NCI-H774 (cell line): ENCODE measurements around the gene CFAP97D2.
"Not testable (repeated sequence)": the region's sequence is repeated elsewhere in the genome, so short reads cannot be mapped to it uniquely, and the experiment has no call there.

Experiments used
- DNase-seq: peaks from one replicate; lab custom pipeline; 2025; lab: John Stamatoyannopoulos, UW

CFAP97D2 gene

DNA sequence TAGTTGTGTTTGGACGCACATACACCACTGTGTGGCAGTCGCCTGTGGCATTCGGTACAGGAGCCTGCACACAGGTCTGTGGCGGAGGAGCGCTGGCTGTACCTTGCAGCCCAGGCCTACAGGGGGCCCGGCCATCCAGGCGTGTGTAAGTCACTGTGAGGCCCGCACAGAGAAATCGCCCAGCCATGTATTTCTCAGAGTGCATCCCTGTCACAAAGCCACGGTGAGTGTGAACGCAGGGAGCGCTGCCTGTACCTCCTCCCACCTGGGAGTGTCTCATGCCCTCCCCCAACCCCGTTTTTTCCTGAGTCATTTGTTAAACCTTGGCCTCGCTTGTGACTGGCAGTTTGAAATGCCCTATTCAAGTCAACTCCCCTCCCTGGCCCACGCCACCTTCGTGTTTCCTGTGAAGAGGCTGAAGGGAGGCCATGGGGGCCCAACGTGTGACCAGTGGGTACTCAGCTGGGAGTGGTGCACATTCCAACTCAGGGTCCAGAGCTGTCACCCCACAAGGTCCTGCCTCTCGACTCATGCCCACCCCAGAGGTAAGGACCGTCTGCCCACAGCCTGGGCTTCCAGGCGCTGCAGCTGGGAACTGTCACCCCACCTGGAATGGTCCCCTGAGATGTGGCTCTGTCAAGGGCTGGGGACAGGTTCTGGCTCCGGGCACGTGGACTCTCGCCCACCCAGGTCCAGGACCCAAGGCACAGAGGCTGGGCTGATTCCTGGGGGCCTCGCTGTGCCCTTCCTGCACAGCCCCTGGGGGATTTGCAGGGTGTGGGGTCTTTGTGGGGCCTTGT lies 35.1 kb upstream of the CFAP97D2 start:
- DNase-seq: no peak

DNA sequence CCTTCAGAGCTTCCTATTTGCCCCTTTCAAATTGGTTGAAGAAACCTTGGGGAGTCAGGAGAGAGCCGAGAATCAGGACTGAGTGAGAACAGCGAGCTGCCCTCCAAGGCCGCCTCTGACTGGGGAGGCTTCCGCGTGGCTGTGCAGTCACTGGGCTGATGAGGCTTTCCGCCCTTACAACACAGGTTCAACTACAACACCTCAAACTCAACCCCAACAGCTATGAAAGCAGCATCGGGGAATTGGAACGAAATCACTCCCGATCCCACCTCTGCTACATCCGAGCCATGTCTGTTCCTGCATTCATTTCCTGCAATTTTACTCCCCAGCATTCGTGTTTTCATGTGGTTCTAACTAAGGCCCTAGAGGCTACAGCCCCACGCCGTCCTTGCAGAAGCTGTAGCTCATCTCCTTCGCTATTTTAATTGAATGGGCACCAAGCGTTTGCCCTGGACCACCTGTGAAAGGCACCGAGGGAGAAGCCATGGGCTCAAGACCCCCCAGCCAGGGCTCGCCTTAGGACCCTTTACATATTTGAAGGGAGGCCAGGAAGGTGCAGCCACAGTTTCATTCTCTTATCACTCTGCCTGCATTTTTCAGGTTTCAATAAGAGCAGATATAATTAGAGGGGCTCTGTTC lies 34.3 kb upstream of the CFAP97D2 start:
- DNase-seq: no peak

DNA sequence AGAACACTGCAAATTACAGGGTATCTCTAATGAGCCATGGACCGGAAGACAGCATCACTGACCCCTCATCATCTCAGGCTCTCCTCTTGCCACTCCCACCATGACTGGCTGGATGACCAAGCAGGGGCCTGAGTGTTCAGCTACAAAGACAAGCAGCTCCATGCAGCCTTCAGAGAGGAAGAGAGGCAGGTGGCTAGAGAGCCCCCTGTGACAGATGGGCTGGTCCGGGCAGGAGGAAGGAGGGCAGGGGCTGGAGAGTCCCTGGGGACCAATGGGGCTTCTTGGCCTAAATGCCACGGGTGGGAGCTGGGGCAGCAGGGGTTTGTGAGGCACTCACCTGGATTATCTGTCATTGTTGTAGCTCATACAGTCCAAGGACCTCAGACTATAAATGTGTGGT lies 33.8 kb upstream of the CFAP97D2 start:
- no peak for DNase-seq

DNA sequence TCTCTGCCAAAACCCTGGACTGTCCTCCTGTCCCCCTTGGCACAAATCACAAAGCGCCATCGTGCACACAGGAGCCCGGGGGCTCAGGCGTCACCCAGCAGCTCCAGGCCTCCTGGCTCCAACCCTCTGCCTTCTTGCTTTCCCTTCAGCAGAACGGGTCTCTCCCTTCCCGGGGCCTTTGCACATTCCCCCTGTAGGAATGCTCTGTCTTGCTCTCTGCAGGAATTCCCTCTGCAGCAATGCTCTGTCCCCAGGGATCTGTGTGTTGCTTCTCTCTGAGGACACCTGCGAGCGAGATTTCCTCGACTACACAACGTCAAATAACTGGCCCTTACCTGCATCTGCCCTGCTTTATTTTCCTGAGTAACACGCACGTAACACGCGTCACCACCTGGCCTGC lies 33.3 kb upstream of the CFAP97D2 start:
- no peak for DNase-seq

DNA sequence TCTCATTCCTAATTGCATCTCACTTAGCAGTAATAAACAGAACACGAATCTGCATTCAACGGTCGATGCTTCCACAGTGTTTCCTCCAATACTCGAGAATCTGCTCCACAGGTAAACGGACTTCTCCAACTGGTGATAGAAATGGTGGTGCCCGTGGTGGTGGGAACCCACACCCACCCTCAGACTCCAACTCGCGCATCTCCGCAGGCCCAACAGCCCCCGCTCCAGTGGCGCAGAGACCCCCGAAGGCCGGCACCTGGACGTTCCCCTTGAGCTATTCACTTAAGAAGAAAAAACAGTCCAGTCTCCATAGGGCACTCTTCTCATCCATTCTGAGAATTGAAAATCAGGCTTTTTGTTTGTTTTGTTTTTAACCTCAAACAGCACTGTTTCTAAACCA lies 32.9 kb upstream of the CFAP97D2 start:
- DNase-seq: no peak

DNA sequence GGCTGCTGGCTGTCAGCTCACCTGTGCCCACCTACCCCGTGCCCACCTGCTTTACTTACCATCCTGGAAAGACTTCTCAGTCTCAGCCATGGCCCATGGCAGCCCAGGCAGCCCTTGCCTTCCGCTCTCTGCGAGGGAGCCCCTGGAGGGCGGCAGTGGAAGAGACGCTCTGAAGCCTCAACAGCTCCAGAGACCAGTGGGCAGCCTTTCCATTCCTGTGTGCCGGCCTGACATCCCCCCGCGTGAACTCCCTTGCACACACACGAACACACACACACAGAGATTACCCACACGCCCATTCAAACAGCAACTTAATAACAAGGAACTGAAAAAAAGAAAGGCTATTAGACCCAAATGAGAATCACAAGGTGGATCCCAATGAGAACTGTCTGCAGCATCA lies 32.4 kb upstream of the CFAP97D2 start:
- no peak for DNase-seq

DNA sequence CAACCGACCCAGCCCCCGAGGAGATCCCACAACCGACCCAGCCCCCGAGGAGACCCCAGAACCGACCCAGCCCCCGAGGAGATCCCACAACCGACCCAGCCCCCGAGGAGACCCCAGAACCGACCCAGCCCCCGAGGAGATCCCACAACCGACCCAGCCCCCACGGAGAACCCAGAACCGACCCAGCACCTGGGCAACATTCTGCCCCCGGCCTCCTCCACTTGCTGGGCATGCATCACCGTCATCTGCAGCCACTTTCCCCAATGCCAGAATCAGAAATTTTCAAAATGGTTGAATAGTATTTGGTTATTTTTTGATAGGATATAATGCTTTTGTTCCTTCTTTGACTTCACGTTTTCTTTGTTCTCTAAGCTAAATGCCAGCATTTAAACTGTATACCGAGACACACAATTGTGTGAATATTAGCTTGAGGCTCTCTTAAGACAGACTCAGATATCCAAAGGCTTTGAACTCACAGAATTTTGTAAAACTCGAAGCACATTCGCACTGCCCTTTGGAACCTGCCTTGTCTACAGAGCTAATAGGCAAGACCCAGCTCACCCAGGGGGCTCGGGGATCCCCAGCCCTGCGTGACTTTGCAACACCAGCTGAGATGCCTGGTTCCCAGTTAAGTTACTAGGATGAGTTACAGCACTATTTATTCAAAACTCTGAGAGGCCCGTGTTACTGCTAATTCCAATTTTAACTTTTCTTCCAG lies 31.1 kb upstream of the CFAP97D2 start:
- DNase-seq: no peak

DNA sequence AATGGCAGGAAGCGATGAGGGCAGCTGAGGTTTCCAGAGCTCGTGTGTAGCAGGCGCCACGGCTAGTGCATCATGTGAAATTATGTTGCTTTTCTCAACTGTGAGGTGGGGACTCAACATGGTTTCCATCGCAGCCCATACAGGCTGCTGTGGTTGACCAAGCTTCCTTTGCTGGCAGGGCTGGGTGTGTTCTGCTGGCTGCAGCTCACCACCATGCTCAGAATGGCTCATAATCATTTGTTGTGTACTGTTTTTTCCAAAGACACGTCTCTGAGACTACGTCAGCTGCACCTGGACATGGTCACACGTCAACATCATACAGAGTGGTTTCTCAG lies 30.6 kb upstream of the CFAP97D2 start:
- peak; percentile 94 for DNase-seq

DNA sequence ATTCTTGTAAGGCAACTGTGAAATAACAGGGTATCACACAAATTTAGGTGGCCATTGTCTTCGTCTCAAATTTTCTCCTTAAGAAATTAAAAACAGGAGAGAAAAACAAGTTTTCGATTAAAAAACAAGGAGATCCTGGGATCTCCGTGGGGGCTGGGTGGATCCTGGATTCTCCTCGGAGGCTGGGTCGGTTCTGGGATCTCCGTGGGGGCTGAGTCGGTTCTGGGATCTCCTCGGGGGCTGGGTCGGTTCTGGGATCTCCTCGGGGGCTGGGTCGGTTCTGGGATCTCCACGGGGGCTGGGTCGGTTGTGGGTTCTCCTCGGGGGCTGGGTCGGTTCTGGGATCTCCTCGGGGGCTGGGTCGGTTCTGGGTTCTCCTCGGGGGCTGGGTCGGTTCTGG lies 30.2 kb upstream of the CFAP97D2 start:
- not testable (repeated sequence) for DNase-seq

DNA sequence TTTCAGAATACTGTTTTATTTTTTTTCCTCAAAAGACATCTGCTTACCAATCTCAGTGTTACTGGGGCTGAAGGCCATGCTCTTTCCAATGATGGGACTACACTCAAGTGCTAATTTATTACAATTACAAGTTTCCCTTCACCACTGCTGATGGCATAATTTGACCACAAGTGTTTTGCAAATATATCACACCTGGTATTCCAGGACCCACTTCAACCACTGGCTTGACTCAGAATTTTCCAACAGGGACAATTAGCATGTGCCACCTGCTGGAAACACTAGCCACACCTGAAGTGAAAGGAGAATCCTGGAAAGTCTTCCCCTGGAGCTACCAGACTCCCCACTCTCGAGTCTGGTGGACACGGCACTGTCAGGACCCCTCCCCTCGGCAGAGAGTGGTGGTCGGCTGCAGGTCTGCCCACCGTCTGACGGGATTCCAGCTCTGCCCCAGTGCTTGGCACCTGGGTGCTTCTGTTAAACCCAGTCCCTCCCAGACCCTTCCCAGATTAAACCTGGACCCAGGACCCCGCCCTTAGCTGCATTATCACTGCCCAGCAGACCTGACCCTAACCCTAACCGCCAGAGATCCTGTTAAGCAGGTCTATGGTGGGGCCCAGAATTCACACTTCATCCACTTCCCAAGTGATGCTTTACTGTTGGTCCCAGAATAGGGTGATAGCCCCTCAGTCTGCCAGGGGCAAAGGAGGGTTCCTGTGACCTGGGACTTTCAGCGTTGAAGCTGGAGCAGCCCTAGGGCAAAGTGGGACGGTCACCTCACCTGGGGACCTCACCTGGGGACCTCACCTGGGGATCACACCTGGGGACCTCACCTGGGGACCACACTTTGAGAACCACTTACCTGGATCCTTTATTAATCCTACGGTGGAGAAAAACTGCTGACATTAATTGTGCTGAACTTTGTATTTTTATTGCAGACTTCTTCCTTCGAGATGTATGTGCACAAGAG lies 29.0 kb upstream of the CFAP97D2 start:
- peak; percentile 100 for DNase-seq

DNA sequence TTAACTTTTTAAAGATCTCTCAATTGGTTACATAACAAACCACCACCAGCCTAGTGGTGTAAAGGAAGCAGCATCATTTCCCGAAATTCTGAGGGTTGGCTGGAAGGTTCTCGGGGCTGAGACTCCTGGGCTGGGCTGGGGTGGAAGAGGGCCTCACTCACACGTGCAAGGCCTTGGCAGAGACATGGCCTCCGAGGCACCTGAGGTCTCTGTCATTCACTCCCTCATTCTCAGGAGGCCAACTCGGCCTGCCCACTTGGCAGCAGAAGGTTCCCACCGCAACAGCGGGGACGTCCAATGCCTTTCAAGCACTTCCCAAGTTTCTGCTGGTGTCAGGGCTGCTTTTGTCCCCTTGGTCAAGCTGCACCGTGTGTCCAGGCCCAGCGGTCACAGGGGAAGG lies 28.0 kb upstream of the CFAP97D2 start:
- DNase-seq: no peak

DNA sequence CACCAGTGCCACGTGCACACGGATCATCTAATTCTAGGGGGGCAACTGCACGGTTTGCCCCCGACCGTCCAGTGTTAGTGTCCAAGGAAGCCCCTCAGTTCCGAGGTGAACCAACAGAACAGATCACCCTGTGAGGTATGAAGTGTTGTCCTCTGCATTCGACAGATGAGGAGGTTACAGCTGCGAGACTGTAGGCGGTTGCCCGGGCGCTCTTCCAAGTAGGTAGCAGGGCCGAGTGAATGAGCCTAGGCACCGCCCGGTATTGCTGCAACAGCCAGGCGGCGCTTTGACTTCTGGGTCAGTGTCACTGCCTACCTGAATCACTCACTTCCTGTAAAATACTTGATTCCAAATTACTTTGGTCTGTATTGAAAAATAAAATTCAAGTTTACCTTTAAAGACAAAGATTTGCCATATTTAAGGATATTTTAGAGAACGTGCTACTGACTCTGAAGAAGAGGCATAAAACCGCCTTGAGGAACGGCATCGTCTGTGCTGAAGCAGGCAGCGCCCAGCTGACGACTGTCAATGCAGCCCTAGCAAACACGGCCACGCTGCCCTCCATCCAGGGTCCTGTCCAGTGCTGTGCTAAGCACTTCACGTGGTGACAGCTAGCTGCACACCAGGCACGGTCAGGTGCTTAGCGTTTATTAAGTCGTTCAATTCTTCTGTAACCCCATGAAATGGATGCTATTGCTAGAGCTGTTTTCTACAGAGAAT lies 27.3 kb upstream of the CFAP97D2 start:
- peak; percentile 91 for DNase-seq

DNA sequence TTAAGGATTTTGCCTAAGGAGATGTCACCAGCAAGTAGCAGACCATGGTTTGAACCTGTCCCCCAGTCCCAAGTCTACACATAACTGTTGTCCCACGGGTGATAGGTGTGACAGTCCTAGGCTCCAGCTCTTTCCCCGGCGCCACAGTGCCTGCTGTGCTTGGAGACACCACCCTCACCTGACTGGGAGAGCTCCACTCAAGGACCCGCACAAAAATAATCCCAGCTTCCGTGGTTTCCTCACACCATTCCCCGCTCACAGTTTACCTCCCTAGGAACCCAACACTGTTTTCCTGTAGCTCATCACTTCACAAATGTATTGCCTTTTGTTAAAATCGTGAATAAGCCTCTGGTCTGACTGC lies 26.8 kb upstream of the CFAP97D2 start:
- DNase-seq: no peak

DNA sequence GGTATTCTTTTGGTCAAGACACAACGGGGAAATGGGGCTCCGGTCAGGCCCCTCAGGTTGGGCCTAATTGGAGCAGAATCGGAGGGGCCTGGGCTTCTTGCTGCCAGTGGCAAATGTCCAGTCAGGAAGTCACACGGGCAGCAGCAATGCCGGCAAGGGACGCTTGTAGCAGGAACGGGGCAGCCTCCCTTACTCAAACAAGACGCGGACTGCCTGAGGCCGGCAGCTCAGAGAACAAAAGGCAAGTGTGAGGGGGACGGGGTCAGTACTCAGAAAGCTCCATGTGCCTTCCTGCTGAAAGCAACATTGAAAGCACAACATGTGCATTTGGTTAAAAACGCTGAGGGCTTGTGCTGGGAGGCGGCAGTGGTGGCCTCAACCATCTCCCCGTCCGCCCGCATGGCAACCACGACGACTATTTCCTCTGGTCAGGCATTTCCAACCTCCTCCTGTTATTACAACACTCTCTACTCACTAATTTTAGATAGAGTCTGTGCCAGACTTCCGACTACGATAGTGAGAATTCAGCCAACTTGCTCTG lies 26.2 kb upstream of the CFAP97D2 start:
- DNase-seq: no peak

DNA sequence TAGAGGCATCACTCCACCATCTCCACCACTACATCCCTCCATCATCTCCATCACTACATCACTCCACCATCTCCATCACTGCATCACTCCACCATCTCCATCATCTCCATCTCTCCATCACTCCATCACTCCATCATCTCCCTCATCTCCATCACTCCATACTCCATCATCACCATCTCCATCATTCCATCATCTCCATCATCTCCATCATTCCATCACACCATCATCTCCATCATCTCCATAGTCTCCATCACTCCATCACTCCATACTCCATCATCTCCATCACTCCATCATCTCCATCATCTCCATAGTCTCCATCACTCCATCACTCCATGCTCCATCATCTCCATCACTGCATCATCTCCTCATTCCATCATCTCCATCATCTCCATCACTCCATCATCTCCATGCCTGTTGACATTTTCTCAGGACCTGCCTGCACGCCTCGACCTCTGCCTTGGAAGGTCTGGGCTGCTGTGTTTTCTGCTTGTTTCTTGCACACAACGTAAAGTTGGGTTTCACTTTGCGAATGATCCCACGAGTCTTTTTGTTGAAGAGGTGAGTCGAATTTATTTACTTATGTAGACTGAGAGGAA lies 25.5 kb upstream of the CFAP97D2 start:
- no peak for DNase-seq

DNA sequence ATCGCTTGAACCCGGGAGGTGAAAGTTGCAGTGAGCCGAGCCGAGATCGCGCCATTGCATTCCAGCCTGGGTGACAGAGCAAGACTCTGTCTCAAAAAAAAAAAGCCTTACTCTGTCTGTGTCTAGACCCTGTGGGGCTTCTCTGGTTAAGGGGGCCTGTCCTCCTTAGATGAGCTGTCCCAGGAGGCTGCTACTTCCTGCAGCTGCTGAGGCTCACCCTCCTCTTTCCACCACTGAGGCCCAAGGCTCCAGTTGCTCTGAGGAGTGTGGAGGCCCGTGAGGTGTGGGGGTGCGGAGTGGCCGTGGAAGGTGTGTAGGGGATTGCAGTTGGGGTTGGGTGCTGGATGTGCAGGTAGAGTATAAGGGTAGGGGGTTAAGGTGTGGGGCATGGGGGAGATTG lies 24.6 kb upstream of the CFAP97D2 start:
- DNase-seq: no peak

DNA sequence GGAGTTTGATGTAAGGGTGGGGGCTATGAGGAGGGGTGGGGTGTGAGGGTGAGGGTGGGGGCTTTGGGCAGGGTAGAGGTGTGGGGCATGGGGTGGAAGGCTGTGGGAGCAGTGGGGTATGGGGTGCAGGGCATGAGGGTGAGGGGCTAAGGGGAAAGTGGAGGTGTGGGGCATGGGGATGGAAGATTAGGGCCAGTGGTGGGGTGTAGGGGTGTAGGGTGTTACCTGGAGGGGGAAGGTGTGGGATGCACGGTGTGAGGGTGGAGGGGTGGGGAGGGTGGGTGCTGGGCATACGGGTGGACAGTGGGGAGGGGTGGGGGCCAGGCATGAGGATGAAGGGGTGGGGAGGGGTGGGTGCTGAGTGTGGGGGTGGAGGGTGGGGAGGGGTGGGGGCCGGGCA lies 23.7 kb upstream of the CFAP97D2 start:
- no peak for DNase-seq

DNA sequence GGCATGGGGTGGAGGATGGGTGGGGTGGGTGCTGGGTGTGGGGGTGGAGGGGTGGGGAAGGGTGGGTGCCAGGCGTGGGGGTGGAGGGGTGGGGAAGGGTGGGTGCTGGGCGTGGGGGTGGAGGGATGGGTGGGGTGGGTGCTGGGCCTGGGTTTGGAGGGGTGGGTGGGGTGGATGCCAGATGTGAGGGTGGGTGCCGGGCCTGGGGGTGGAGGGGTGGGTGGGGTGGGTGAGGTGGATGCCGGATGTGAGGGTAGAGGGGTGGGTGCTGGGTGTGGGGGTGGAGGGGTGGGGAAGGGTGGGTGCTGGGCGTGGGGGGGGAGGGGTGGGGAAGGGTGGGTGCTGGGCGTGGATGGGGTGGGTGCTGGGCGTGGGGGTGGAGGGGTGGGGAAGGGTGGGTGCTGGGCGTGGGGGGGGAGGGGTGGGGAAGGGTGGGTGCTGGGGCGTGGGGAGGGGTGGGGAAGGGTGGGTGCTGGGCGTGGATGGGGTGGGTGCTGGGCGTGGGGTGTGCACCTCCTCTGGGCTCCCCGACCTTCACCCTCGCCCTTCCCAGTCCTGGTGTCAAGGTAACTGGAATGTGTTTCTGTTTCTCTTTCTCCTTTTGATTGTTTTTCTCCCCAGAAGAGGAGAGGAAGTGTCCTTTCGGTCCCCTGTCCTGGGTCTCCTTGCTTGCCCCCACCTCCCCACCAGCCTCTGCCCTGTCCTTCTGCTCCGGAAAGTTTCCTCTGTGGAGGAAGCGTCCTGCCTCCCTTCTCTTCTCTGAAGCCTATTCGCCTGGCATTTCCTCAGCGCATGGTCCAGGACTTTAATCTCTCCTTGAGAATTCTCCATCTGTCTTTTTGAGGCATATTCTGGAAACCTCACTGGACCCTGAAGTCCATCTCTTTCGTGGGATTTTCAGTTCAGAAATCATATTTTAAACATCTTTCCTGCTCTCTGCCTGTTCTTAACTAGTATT lies 22.9 kb upstream of the CFAP97D2 start:
- DNase-seq: no peak

DNA sequence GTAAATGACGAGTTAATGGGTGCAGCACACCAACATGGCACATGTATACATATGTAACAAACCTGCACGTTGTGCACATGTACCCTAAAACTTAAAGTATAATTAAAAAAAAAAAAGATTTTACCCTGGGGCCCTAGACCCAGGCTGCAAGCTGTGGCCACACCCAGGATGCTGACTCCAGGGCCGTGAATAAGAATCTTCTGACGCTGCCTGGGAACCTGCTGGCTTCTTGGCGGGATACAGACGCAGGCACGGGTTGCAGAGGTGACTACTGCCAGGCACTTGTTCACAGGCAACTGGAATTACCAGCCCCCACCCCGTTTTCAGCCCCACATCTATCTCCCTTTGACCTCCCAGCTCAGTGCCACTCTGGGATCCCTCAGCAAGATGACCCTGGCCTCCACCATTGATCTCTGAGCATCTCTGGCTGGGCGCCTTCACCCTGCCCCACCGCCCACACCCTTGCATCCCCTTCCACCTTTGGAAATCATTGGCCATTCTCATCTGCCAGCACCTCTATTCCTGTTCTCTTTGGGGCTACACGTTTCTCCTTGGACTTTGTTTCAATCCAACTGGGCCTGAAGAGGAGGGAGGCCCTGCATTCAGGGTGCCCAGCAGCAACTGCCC lies 21.1 kb upstream of the CFAP97D2 start:
- no peak for DNase-seq
